Neural cell (in vitro differentiated cells): ENCODE measurements around the gene NRCAM. TPM values are rescaled to one million over a fixed set of nuclear protein-coding genes. Genes with fewer than 3 reads are reported as not detected.

Experiments
- H2AFZ ChIP-seq: fragments of 200-600, 300-800 bp; sonication (generic), shearing (Covaris generic); 2 replicates; pipeline ENCODE4 v1.6.0; 2014; ENCODE audit warnings: low read depth, mild to moderate bottlenecking, antibody characterized with exemption, low read length, moderate library complexity
- H3F3A ChIP-seq: fragments of 200-600 bp; shearing (Covaris generic); 2 replicates; pipeline ENCODE4 v1.6.1; 2016; ENCODE audit warnings: mild to moderate bottlenecking, moderate library complexity, mixed read lengths, antibody characterized with exemption, low read length; ENCODE audit not compliant: insufficient read depth, poor library complexity, severe bottlenecking
- H3K27ac ChIP-seq: fragments of 200-600, 300-800 bp; sonication (generic), shearing (Covaris generic); 2 replicates; pipeline ENCODE4 v1.5.1; 2014; ENCODE audit warnings: mild to moderate bottlenecking, low read length, moderate library complexity
- H3K27me3 ChIP-seq: fragments of 300-800, 200-600 bp; sonication (generic), shearing (Covaris generic); 2 replicates; pipeline ENCODE4 v1.6.0; 2014; ENCODE audit warnings: mild to moderate bottlenecking, low read depth, low read length, moderate library complexity; ENCODE audit not compliant: insufficient read depth
- H3K36me3 ChIP-seq: fragments of 300-800, 200-600 bp; sonication (generic), shearing (Covaris generic); 2 replicates; pipeline ENCODE4 v1.5.1; 2014; ENCODE audit warnings: mild to moderate bottlenecking, antibody characterized with exemption, low read length, moderate library complexity; ENCODE audit not compliant: insufficient read depth
- H3K4me2 ChIP-seq: fragments of 300-800, 200-600 bp; sonication (generic), shearing (Covaris generic); 2 replicates; pipeline ENCODE4 v1.6.0; 2014; ENCODE audit warnings: mild to moderate bottlenecking, low read length
- H3K4me3 ChIP-seq: fragments of 300-800, 200-600 bp; sonication (generic), shearing (Covaris generic); 2 replicates; pipeline ENCODE4 v1.5.1; 2014; ENCODE audit warnings: mild to moderate bottlenecking, low read length, moderate library complexity
- H3K79me2 ChIP-seq: fragments of 200-600 bp; shearing (Covaris generic); replicated peaks from 2 replicates; pipeline ENCODE4 v1.6.0; 2014; ENCODE audit warnings: mild to moderate bottlenecking, low read length, moderate library complexity; ENCODE audit not compliant: insufficient read depth
- H3K9ac ChIP-seq: fragments of 300-800, 200-600 bp; sonication (generic), shearing (Covaris generic); 2 replicates; pipeline ENCODE4 v1.6.1; 2016; ENCODE audit warnings: mild to moderate bottlenecking, low read length, mixed read lengths
- H3K9me2 ChIP-seq: fragments of 200-600 bp; shearing (Covaris generic); 2 replicates; pipeline ENCODE4 v1.6.1; 2016; ENCODE audit warnings: mild to moderate bottlenecking, low read length, mixed read lengths; ENCODE audit not compliant: insufficient read depth
- H3K9me3 ChIP-seq: fragments of 200-600, 300-800 bp; sonication (generic), shearing (Covaris generic); 2 replicates; pipeline ENCODE4 v1.6.1; 2016; ENCODE audit warnings: mild to moderate bottlenecking, mixed run types, low read length, moderate library complexity, mixed read lengths
- H4K20me1 ChIP-seq: fragments of 200-600 bp; shearing (Covaris generic); 2 replicates; pipeline ENCODE4 v1.6.1; 2016; ENCODE audit warnings: mild to moderate bottlenecking, mixed run types; ENCODE audit not compliant: insufficient read depth
- CTCF ChIP-seq: fragments of 450-650 bp; IDR thresholded peaks from 2 replicates; pipeline ENCODE4 v1.5.1; 2014; ENCODE audit warnings: antibody characterized with exemption, mild to moderate bottlenecking, moderate library complexity; ENCODE audit not compliant: poor library complexity, severe bottlenecking
- EP300 ChIP-seq: fragments of 450-650 bp; conservative IDR thresholded peaks from 2 replicates; pipeline ENCODE4 v1.6.1; 2014; ENCODE audit warnings: antibody characterized with exemption, mild to moderate bottlenecking, moderate library complexity; ENCODE audit not compliant: poor library complexity, severe bottlenecking
- EZH2 ChIP-seq: fragments of 200-600, 300-800 bp; shearing (Covaris generic), sonication (generic); IDR thresholded peaks from 2 replicates; pipeline ENCODE4 v1.6.1; 2014; ENCODE audit warnings: antibody characterized with exemption, low read length, borderline replicate concordance, mild to moderate bottlenecking; ENCODE audit not compliant: insufficient read depth, poor library complexity, severe bottlenecking
- MXI1 ChIP-seq: fragments of 450-650 bp; conservative IDR thresholded peaks from 2 replicates; pipeline ENCODE4 v1.6.1; 2014; ENCODE audit warnings: antibody characterized with exemption, mild to moderate bottlenecking; ENCODE audit not compliant: poor library complexity, severe bottlenecking
- POLR2AphosphoS5 ChIP-seq: IDR thresholded peaks from 2 replicates; pipeline ENCODE4 v1.6.1; 2012
- RAD21 ChIP-seq: fragments of 450-650 bp; conservative IDR thresholded peaks from 2 replicates; pipeline ENCODE4 v1.6.1; 2014; ENCODE audit warnings: antibody characterized with exemption, mild to moderate bottlenecking, moderate library complexity
- REST ChIP-seq: IDR thresholded peaks from 2 replicates; pipeline ENCODE4 v1.6.1; 2012; ENCODE audit warnings: borderline replicate concordance
- SMC3 ChIP-seq: fragments of 450-650 bp; conservative IDR thresholded peaks from 2 replicates; pipeline ENCODE4 v1.6.1; 2014; ENCODE audit warnings: antibody characterized with exemption, mild to moderate bottlenecking, moderate library complexity; ENCODE audit not compliant: poor library complexity
- TAF1 ChIP-seq: IDR thresholded peaks from 2 replicates; pipeline ENCODE4 v1.6.1; 2012; ENCODE audit warnings: low read depth
- polyA plus RNA-seq: library from polyadenylated mRNA; depleted of rRNA; stranded (reverse); fragments of >200 nt; gene quantifications from 2 replicates; pipeline ENCODE4 v1.2.3, GENCODE V29; 2014

The NRCAM gene
- polyA plus RNA-seq, 1 donor from 2014 or later: 90.9 TPM

- Histone ChIP-seq H3K9me3 (no peaks in the 10 kb centered on the region), H3K36me3 (no peaks in the 10 kb centered on the region), H3K4me3 (peak overlapping the region; percentile 97), H3K4me2 (peak overlapping the region; percentile 57), H3F3A (no peaks in the 10 kb centered on the region), H3K27me3 (no peaks in the 10 kb centered on the region), H3K9me2 (no peaks in the 10 kb centered on the region), H4K20me1 (no peaks in the 10 kb centered on the region), H3K27ac (peak overlapping the region; percentile 67), H3K9ac (peak overlapping the region; percentile 81), H3K79me2 (peaks cover 44% of the 10 kb centered on the region), H2AFZ (peak overlapping the region; percentile 69)
- TF ChIP-seq POLR2AphosphoS5 (peak; percentile 32), SMC3 (peak; percentile 37), TAF1 (no peak), EZH2 (no peak), EP300 (no peak), CTCF (peak; percentile 58), MXI1 (peak; percentile 31), REST (peak; percentile 78), RAD21 (peak; percentile 50)
Measured at GRCh38 chr7:108454674-108455550, 1.3 kb downstream of the NRCAM start.

GRCh38 chr7:108454317-108454673 lies 1.9 kb downstream of the NRCAM start:
- TF ChIP-seq REST: no peak
- no peak for TF ChIP-seq CTCF
- no peak for TF ChIP-seq SMC3
- no peak for TF ChIP-seq RAD21
- TF ChIP-seq EZH2: no peak
- no peak for TF ChIP-seq POLR2AphosphoS5
- Histone ChIP-seq H2AFZ (peak overlapping the region; percentile 69), H4K20me1 (no peaks in the 10 kb centered on the region), H3K27ac (peak overlapping the region; percentile 67), H3F3A (no peaks in the 10 kb centered on the region), H3K9me3 (no peaks in the 10 kb centered on the region), H3K4me2 (peak overlapping the region; percentile 57), H3K27me3 (no peaks in the 10 kb centered on the region), H3K79me2 (peaks cover 50% of the 10 kb centered on the region), H3K9ac (peak overlapping the region; percentile 81), H3K4me3 (peak overlapping the region; percentile 97), H3K9me2 (no peaks in the 10 kb centered on the region), H3K36me3 (no peaks in the 10 kb centered on the region)
